GM19438 (cell line): ENCODE results near the gene CNTN4.

Experiments
- ATAC-seq: cut with Tn5 transposase; IDR thresholded peaks from one replicate; pipeline ENCODE4 v1.9.1; 2021; ENCODE audit warnings: low read depth; ENCODE audit not compliant: unreplicated experiment

CNTN4 gene

DNA sequence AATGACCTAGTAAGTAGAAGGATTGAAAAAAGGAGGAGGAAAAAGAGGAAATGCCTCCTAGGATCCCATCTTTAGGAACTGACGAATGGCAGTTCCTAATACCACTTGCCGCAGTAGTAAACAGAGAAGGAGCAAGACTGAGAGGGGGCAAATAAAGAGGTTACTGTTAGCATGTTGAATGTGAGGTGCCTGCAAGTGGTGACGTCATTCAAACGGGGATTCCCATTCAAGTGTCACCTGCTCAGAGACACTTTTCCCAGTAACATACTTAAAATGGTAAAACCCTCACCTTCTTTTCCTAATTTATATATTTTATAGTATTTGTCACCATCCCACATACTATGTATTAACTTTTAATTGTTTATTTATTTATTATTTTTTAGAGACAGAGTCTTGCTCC is 832.6 kb downstream of the CNTN4 start:
- no peak for ATAC-seq

DNA sequence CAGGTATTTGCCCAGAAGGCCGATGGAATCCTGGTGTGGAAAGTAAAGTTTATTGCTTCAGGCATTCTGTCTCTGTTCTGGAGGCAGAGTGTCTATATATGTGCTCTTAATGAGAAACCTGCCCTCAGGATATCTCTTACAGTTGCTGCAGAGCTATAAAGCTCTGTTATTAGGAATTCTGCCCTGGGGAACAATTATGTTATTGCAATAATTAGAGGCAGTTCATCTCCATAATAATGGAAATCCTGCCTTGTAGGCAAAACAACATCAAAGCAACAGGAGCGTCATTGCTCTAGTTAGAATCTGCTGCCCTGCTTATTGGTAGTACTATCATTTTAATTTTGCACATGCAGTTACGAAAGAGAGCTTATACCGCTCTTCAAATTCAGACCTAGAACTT is 835.9 kb downstream of the CNTN4 start:
- ATAC-seq: no peak

DNA sequence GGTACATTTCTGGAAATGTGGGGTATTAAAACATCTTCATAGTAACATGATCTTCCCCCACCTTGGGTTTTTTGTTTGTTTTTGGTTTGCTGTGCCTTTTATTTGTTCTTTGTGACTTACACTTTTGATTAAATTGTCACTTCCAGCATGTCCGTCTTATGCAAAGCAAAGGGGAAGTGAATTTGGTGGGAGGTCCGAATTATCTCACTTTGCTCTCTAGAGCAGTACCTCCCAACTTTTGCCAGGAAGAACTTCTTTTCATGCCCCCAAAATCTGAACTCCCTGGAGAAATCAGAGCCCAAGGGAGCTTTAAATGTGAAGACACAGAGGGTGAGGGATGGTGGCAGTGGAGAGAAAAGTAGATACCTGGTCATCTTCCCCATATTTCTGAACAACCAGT is 838.4 kb downstream of the CNTN4 start:
- no peak for ATAC-seq

DNA sequence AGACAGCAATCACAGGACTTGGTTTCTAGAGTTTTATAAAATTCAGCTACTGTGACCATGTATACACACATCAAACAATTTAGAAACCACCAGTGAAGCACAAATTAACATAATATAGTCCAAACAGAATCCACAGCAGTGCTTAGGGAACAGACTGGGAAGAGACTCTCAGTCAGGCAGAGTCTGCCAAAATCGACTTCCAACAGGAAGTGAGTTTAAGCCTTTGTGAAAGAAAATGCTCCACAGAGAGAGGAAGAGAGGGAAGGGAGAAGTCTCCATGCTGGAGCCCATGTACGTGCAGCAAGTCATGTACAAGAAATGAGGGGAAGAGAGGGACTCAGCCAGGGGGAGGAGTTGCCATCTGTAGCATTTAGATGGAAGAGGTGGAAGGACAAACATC is 838.9 kb downstream of the CNTN4 start:
- no peak for ATAC-seq

DNA sequence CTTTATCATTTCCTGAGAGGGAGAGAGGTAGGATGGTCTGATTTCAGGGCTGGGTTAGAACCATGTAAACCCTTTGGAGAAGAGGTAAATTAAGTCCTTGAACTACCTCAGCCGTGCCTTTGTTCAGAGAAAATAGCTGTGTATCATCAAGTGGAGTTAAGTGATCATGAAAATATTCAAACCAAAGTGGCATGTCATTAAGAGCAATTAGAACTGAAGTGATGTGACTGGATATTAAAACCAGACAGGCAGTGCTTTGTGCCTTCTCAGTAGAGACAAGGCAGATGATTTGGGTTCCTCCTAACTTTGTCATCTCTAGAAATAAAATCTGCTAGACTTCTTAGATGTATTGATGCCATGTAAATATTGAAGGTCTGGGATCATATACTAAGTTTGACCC is 840.0 kb downstream of the CNTN4 start:
- no peak for ATAC-seq

DNA sequence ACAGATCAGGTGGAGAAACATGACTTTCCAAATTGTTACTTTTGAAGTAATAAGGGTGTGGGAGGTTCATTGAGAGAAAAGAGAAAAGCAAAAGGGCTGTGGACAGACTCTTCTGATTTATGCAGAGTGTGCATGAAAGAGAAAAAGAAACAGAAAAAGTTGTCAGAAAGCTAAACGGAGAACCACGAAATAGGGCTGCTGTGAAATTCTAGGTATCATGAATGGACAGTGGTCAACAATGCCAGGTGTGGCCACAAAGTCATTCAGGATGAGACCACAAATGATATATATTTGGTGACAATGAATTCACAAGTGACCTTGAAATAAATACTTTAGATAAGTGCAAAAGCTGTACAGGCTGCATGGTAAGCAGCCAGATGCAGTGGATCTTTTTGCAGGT is 841.4 kb downstream of the CNTN4 start:
- peak; percentile 52 for ATAC-seq

DNA sequence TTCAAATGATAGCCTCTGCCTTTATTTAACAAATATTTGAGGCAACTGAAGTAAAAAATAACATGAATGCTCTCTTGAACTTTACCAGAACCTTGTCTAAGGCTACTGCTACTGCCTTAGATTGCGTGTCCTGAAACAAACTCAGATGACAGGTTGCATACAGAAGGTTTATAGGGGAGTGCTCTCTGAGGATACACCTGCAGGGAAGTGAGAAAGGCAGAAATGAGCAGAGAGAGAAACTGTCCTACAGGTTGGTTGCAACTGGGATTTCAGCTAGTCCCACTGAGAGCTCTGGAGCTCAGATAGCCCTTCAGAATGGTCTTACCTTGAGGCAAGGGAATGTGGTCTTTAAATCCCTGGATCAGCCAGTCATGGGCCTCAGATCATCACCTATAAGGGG is 846.0 kb downstream of the CNTN4 start:
- ATAC-seq: peak; percentile 89

DNA sequence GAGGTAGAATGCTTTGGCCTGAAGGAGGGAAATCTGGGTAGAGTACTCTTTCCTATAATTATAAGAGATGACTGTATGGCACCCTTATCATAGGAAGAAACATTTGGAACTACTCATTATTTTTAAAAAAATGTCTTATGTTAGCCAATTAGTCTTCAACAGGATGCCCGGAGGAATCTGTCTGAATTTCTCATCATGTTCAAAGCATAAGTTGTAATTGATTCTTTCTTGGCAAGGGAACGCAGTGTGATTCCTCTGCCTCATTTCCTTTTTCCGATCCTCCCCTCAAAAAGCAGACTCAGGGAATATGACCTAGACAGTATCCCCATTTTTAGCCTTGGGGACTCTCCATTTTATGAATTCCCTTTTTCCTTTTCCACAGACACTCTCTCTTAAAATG is 846.5 kb downstream of the CNTN4 start:
- no peak for ATAC-seq

DNA sequence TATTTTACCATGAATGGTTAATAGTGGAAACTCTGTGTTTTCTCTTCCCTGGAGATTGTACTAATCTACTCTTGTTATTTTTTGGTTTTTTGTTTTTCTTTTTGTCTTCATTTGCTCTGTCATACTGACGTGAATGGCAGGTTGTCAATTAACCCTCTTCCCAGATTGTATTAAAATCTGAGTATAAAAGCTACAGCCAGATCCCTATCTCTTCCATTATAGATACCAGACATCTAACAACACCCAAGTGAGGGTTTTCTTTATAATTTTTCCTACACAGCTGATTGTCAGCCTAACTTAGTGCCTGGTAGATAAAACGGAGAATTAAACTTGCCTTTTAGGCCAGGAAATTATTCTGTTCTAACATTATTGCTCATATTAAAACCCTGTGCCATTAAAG is 848.9 kb downstream of the CNTN4 start:
- ATAC-seq: no peak

DNA sequence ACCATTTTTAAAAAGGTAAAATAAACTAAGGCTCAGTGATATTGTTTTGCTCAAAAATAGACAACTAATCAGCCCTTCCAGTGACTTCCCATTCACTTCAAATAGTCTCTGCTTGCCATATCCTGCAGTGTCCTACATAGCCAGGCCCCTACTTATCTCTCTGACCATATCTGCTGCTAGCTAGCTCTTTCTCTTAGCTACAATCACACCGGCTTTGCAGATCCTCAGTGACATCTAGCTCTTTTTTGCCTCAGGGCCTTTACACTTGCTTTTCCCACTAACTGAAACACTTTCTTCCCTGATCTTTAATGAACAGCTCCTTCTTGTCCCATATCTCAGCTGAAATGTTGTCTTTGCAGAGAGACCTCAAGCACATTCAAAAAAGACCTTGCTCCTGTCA is 850.2 kb downstream of the CNTN4 start:
- no peak for ATAC-seq

DNA sequence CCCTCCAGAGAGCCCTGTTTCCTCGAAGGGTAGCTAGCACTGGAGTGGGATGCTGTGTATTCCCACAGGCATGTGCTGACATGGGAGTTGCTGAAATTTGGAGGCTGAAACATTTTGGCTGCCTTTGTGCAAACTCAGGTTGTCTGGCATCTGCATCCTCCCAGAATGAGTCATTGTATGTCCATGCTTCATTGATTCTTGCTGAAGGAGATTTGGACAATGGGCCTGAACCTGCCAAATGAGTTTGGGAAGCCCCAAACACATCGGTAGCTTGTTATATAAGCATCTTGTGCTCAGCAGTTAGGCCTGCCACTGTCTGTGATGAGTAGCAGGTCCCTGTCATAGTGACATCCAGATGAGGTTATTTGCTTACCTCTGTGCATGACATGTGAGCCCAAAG is 851.5 kb downstream of the CNTN4 start:
- no peak for ATAC-seq

DNA sequence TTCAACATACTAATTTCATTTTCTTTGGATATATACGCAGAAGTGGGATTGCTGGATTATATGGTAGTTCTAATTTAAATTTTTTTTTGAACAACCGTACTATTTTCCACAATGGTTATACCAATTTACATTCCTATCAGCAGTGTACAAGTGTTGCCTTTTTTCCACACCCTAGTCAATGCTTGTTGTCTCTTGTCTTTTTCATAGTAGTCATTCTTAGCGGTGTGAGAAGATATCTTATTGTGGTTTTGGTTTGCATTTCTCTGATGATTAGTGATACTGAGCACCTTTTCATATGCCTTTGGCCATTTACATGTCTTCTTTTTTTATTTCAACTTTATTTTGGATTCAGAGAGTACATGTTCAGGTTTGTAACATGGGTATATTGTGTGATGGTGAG is 858.4 kb downstream of the CNTN4 start:
- no peak for ATAC-seq

DNA sequence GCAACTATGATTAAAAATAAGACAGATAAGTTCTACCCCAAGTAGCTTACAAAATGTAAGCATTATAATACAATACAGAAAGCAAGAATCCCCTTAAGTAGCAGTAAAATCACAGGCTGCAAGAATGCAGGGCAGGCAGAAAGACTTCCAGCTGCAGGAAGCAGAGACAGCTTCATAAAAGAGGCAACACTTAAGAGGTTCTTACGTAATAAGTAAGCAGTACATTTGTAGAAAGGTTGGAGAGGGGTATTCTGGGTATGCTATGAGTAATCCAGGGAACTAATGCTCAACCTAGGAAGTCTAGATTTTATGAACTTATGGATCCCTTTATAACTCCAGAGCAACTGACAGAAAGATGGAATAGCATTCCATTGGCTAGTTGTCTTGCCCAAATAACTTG is 859.9 kb downstream of the CNTN4 start:
- no peak for ATAC-seq

DNA sequence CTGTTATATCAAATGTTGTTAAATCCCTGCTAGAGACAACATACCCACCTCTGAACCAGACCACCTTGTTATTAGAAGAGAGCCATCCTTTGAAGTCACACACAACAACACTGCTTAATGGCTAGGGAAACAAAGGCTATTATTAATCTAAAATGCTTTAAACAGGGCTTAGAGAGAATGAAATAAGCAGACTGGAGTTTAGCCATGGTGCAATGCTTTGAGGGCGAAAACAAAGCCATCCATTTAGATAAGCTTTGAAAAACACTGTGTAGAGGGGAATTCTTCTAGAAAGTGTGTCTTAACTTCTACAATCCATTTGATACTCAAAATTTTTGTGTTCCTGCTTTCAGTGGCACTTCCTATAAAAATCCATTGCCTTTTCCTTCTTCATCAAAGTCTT is 862.9 kb downstream of the CNTN4 start:
- ATAC-seq: no peak

DNA sequence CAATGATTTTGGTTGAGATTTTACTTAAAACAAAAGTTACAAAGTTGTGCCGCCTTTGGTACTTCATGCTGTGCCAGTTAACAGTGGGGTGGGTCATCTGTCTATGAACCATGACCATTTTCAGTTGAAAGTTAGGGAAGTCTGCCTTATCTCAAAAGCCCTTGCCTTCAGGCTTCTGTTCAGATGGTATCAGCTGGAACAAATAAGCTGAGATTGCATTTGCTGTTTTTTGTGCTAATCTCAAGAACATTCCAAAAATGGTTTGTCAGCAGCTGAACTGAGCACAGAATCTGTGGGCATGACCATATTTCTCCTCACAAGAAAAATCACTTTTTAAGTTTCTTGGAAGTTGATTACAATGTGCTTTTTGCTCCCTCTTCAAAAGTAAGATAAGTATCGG is 869.2 kb downstream of the CNTN4 start:
- ATAC-seq: no peak

DNA sequence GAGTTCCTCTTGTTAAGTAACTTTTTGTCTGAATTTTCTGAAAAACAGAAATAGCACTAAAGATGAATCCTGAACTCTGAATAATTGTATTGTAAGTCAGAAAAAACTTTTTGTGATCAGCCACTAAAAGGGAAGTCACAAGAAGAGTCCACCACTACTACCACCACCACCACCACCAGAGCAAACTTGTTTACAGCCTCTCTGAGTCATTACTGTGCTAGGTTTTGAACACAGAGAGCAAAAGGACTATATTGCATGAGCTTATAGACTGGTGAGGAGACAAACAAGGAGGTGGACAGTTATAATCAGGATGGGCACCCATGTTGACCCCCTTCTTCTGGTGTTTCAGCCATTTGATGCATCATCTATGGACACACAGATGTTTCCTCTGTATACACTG is 869.8 kb downstream of the CNTN4 start:
- ATAC-seq: no peak

DNA sequence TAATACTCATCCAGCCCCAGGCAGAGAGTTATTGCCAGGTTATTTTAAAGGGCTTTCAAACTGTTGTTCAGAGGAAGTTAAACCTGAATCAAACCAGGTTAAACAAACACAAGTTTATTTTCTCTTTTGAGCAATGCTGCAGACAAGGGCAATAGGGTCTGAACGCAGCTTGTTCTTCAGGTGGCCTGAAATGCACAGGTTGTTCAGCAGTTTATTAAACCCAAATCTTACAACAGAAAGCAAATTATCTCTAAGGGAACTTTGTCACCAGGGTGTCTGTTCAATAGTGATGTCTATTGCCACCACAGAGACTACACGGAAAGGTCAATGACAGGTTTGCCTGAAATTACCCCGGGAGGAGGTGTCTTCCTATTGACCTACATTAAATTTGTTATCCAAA is 877.5 kb downstream of the CNTN4 start:
- no peak for ATAC-seq

DNA sequence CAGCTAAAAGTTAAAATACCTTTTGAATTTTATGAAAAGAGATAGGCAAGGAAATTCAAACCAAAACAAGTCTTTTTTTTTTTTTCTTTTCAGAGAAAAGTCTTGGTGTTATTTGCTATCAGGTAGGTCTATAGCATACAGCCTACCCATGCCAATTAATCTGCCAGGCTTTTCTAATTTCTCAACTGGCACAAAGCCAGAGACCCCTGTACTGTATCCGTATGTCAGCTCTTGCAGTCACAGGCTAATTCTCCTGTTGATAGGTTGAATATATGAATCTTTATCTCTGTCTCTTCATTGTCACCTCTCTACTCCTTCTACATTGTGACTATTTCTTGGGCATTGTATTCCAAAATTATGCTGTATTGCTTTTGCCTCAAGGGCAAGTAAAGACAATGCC is 878.1 kb downstream of the CNTN4 start:
- no peak for ATAC-seq

DNA sequence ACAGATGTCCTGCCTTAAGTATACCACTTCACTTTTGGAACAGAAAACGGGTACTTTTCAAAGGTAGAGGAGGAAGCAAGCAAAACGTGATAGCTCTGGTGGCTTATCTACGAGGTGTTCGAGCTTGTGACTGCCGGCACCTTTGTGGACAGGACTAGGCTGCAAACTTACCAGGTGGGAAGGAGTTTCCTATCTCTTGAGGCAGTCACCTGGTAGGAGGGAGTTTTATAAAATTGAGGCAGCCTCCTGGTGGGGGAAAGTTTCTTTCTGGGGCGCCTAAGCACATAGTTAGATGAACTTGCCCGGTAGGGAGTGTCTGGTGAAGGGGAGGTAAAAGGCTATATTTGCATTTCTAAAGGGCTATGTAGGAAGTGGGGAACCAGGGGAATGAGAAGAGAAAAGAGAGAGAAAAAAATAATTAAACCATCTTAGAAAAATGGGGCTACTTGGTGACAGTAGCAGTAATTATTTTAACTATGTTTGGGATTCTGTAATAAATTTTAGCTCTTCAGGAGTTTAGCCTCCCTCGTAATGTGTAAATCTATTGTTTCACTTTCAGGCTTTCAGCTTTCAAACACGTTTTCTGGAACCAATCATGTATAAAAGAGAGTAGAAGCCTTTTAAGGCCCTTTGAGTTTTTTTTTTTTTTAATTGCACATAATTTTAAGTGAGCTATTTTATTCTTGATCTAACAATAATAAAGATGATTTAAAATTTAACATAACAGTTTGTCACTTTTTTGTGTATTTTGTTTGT is 880.5 kb downstream of the CNTN4 start:
- no peak for ATAC-seq

DNA sequence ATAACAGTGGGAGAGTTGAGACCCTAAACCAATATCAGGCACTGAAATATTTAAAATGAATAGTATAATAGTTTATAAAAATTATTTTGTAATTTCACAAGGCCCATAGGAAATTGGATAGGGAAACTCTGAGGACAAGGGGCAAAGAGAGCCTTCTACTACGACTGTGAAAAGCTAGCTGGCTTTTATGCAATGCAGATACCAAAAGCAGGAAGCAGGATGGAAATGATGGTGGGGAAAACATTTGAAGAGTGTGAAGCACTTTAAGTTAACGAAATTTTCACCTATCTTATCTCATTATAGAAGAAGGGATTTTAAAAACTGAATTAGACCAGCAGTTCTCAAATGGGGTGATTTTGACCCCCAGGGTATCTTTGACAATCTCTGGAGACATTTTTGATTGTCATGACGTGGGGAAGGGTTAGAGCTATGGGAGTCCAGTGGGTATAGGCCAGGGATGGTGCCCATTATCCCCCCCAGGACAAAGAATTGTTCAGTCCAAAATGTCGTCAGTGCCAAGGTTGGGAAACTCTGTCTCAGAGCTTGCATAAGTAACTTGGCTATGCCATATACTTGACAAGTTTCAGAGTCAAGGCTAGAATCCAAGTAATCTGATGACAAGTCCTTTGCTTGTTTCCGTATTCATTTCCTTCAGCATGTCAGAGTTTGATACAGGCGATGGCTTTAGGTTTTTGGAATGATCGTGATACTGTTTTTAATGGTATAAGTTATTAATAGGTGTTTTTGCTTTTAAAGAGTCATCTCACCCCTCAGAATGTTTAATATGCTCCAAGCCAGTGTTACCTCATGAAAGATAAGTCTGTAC is 885.6 kb downstream of the CNTN4 start:
- ATAC-seq: no peak

DNA sequence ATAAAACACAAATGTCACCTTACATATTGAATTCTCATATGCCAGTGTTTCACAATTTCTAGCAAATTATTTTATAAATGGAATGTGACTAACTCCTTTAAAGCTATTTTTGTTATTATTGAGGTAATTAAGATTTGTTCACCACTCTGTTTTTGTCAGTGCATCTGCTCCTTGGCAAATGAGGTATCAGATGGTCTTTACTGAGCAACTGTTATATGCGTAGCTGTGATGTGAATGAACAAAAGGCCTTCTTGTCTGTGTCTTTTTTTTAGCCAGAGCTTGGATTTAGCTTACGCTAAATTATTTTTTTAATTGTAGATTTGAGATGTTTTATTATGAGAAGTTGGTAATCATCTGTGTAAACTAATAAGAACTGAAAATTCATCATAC is 886.2 kb downstream of the CNTN4 start:
- ATAC-seq: no peak

DNA sequence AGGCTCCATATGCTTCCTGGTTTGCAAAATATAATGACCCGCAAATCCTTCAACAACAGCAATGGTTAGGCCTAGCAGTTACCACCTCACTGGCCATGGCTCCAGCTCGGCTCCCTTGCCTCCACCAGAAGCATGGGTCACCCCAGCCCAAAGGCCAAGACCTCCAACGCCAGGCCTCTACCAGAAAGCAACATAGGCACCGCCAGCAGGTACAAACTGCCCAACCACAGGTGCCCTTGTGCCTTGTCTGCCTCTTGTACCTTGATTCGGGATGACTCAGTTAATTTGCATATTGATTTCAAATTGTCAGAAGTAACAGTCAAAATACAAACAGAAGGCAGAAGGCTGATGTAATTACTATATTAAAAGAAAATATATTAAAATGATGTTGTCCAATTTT is 886.8 kb downstream of the CNTN4 start:
- no peak for ATAC-seq
